ENCODE results near the gene FPR1.

The FPR1 gene, protein sequence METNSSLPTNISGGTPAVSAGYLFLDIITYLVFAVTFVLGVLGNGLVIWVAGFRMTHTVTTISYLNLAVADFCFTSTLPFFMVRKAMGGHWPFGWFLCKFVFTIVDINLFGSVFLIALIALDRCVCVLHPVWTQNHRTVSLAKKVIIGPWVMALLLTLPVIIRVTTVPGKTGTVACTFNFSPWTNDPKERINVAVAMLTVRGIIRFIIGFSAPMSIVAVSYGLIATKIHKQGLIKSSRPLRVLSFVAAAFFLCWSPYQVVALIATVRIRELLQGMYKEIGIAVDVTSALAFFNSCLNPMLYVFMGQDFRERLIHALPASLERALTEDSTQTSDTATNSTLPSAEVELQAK

DNA sequence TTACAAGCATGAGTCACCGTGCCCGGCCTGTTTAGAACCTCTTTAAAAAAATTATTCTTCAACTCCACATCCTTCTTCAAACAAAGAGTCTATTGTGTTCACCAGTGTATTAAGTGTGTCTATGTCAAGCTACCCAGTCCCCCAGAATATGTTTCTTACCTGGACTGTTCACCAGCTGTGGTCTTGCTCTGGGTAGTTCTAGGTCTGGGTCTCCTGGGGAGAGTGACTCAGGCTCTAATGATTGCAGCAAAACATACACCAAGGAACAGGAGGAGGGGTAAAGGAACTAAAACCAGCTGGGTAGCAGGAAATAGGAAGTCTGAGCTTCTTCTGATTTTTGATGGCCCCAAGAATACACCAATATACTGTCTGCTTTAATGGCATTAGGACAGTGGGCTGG is at the start of gene FPR1:
TSS of gene FPR1 (minus strand) at position 224 of the 400 bp plus-strand sequence. CDS start 4,884 bp downstream, outside the sequence.
- Mint-ChIP-seq H3K36me3 (ENCODE audit: insufficient read depth) (no peaks in the 10 kb centered on the region), H3K27ac (ENCODE audit: low read depth) (no peak within 1 kb of the TSS), H3K9me3 (peaks cover 26% of the 10 kb centered on the region), H3K27me3 (peaks cover 18% of the 10 kb centered on the region), H3K4me1 (no peaks in the 10 kb centered on the region), H3K4me3 (no peak within 1 kb of the TSS)
- ATAC-seq (replicated peaks; ENCODE audit: extremely low read depth, poor library complexity, severe bottlenecking): no peak
- no peak for DNase-seq (ENCODE audit: low spot score in 2 of 2)

DNA sequence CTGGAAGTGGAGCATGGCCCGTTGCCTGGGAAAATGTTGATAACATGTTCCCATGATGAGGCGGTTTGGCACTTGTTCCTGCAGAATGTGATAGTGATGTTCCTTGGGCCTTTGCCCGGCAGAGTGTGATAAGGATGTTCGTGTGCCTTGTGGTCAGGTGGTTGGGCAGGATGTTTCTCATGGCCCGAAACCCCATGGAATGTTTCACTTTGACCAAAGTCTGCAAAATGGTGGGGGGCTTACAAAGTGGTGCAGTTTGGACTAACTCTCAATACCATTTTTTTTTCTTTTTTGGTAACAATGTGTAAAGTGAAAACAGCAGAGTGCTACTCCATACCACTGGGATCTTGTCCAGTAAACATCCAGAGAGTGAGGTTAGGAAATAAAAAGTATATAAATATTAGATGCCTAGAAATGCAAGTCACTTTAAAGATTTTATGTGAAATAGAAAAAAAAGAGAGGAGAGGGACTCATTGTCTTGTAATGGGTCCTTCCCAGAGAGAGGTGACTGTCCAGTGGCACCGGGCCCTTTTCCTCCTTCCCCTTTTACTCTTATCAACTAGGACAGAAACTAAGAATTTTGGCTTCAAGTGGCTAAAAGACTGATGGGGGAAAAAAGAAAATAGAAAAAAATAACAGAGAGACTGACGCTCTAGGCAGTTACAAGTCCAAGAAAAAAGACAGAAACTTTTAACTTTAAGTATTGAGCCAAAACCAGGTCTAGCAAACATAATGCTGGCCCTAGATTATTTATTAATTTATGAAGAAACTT is 49.0 kb upstream of the FPR1 start:
- Mint-ChIP-seq H3K27ac (ENCODE audit: low read depth) (no peak overlapping the region), H3K27me3 (peaks cover 31% of the 10 kb centered on the region), H3K4me3 (no peak overlapping the region), H3K36me3 (ENCODE audit: insufficient read depth) (peaks cover 2% of the 10 kb centered on the region), H3K4me1 (no peaks in the 10 kb centered on the region), H3K9me3 (peaks cover 35% of the 10 kb centered on the region)
- DNase-seq (ENCODE audit: low spot score in 2 of 2): no peak
- no peak for ATAC-seq (replicated peaks; ENCODE audit: extremely low read depth, poor library complexity, severe bottlenecking)

DNA sequence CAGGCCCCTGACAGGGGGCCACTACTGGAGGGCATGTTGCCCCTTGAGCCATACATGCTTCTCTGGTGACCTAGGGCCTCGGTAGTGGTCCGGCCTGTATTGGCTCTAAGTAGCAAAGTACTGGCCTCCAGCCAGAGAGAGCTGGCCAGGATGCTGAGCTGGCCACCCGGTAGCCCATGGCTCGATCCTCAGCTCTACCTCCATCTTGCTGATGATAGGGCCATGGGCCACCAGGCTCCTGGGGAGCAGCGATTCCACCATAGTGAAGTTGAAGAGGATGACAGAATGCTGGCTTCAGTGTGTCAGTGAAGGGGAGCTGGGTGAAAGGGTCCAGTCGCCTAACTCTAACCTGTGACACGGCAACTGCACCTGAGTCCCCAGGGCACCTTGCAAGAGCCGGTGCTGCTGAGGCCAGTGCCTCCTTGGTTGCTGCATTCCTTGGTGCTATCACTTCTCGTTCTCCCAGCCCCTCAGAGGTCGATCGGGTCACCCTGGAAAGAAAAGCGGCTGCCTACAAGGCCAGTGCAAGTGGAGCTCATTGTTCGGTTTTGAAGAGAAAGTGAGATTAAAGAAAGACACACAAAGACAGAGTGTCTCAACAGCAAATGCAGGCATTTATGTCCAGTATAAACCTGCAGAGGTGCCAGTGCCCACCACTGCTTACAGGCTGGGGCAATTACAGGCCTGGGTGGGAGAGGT is 48.2 kb upstream of the FPR1 start:
- ATAC-seq (replicated peaks; ENCODE audit: extremely low read depth, poor library complexity, severe bottlenecking): no peak
- H3K27me3 Mint-ChIP-seq: peaks cover 33% of the 10 kb centered on the region
- H3K4me3 Mint-ChIP-seq: no peak overlapping the region
- H3K36me3 Mint-ChIP-seq (ENCODE audit: insufficient read depth): peaks cover 2% of the 10 kb centered on the region
- peaks cover 36% of the 10 kb centered on the region for H3K9me3 Mint-ChIP-seq
- H3K4me1 Mint-ChIP-seq: no peaks in the 10 kb centered on the region
- no peak for DNase-seq (ENCODE audit: low spot score in 2 of 2)
- no peak overlapping the region for H3K27ac Mint-ChIP-seq (ENCODE audit: low read depth)

DNA sequence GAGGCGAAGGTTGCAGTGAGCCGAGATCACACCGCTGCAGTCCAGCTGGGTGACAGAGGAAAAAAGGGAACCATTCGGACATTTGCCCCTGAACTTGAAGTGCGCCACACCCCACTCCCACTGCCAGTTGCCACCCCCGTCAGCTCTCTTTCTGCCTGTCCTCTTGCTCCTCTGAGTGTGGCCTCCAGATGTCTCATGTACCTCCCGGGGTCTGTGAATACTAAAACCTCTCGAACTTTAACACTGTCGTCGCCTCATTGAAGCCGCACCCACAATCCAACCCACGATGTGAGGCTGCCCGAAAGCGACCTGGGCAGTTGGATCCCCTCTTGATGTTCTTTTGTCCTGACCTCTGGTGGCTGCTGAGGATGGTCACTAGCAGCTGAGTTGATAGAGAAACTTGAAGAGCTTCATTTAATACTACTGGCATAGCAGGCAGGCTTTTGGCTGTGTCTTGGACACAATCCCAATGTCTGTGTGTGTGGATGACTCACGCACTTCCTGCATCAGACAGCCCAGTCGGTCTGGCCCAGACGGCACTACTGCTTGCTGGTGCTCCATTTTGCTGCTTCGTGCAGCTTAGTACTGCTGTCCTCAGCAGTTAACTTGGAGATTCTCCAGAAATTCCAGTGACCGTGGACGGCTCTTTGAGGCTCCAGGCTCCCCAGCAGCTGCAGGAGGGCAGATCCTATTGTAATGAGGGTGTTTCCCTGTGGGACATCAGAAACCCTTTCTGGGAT is 47.5 kb upstream of the FPR1 start:
- Mint-ChIP-seq H3K4me1 (no peaks in the 10 kb centered on the region), H3K9me3 (peaks cover 36% of the 10 kb centered on the region), H3K27me3 (peaks cover 33% of the 10 kb centered on the region), H3K36me3 (ENCODE audit: insufficient read depth) (peaks cover 2% of the 10 kb centered on the region), H3K27ac (ENCODE audit: low read depth) (no peak overlapping the region), H3K4me3 (no peak overlapping the region)
- ATAC-seq (replicated peaks; ENCODE audit: extremely low read depth, poor library complexity, severe bottlenecking) (no peak), DNase-seq (ENCODE audit: low spot score in 2 of 2) (no peak)

DNA sequence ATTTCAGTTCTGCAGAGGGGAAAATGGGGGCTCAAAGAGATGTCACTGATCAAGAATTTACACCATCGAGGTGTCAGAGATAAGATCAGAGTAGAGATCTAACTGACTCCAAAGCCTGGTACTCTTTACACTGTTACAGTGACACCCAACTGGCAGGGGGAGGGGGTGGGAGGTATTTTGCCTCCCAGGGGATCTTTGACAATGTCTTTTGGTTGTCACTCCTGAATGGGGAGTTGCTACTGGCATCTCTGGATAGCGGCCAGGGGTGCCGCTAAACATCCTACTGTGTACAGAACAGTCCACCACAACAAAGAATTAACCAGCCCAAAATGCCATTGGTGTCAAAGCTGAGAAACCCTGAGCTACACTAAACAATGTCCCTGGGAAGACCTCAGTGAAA is 46.4 kb upstream of the FPR1 start:
- Mint-ChIP-seq H3K9me3 (peaks cover 31% of the 10 kb centered on the region), H3K4me3 (no peak overlapping the region), H3K27me3 (peaks cover 33% of the 10 kb centered on the region), H3K27ac (ENCODE audit: low read depth) (no peak overlapping the region), H3K4me1 (no peaks in the 10 kb centered on the region), H3K36me3 (ENCODE audit: insufficient read depth) (peaks cover 2% of the 10 kb centered on the region)
- ATAC-seq (replicated peaks; ENCODE audit: extremely low read depth, poor library complexity, severe bottlenecking): no peak
- no peak for DNase-seq (ENCODE audit: low spot score in 2 of 2)

DNA sequence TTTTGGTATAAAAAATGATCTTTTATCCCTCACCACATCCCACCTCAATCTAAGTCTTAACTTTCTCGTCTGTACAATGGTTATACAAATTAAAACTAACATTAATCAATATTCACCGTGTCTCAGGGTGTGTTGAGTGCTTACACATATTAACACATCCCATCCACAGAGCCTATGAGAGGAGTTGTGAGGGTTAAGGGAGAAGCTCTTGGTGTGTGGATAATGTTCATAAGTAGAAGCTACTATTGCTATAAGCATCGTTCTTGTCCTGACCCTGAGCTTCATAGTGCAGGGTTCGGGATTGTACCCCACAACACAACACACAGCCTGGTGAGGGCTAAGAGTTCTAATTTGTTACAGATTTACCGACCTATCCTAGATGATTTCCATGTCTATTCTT is 45.8 kb upstream of the FPR1 start:
- Mint-ChIP-seq H3K27ac (ENCODE audit: low read depth) (no peak overlapping the region), H3K9me3 (peaks cover 30% of the 10 kb centered on the region), H3K36me3 (ENCODE audit: insufficient read depth) (peaks cover 2% of the 10 kb centered on the region), H3K4me3 (no peak overlapping the region), H3K27me3 (peaks cover 33% of the 10 kb centered on the region), H3K4me1 (no peaks in the 10 kb centered on the region)
- no peak for DNase-seq (ENCODE audit: low spot score in 2 of 2)
- no peak for ATAC-seq (replicated peaks; ENCODE audit: extremely low read depth, poor library complexity, severe bottlenecking)

DNA sequence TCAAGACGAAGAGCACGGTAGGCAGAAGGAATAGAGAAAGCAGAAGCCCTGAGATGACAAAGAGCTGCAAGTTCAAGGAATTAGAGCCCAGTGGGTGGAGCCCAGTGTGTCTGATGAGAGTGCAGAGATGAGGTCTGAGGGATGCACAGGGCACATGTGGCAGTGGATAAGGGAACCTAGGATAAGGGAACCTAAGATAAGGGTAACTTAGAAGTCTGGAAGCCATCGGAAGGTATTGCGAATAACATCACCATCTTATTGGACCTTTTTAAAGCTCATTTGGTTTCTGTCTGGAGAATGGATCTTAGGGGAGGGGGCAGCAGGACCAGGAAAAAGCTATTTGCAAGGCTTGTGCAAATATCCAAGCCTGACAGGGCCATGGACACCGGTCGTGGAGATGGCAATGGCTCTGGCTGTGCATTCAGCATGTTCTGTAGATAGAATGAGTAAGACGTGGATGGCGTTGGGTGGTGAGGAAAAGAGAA is 44.6 kb upstream of the FPR1 start:
- peaks cover 30% of the 10 kb centered on the region for H3K9me3 Mint-ChIP-seq
- H3K36me3 Mint-ChIP-seq (ENCODE audit: insufficient read depth): peaks cover 2% of the 10 kb centered on the region
- no peak overlapping the region for H3K4me3 Mint-ChIP-seq
- no peak overlapping the region for H3K27ac Mint-ChIP-seq (ENCODE audit: low read depth)
- peaks cover 33% of the 10 kb centered on the region for H3K27me3 Mint-ChIP-seq
- no peaks in the 10 kb centered on the region for H3K4me1 Mint-ChIP-seq
- ATAC-seq (replicated peaks; ENCODE audit: extremely low read depth, poor library complexity, severe bottlenecking) (no peak), DNase-seq (ENCODE audit: low spot score in 2 of 2) (no peak)

DNA sequence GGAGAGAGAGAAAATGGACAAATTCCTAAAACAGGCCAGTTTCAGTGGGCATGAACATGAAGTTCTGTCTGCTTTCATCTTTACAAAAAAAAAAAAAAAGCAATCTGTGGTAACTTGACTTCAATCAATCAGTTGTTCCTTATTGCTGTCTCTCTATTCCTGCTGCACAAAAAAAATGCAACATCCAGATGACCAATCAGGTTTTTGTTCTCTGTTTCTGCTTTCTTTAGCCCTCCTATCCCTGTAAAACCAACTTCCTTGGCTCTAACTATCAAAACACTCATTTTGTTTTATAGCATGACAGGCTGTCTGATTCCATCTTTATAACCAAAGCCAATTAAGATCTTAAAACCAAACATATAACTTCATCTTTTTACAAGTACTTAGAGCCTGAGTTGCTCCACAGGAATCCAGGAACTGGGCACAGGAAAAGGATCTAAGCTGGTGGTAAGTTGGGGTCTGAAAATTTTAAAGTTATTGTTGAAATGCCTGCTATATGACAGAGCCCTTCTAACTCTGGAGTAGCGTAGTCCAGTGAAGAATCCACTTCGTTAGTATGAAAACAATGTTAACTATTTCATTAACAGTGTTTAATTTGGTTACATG is 43.3 kb upstream of the FPR1 start, which contains the start of gene FPR3:
TSS of gene FPR3 (plus strand) at position 273 of the 606 bp plus-strand sequence. CDS start 28,592 bp downstream, outside the sequence.
- no peak for ATAC-seq (replicated peaks; ENCODE audit: extremely low read depth, poor library complexity, severe bottlenecking)
- Mint-ChIP-seq H3K4me1 (no peaks in the 10 kb centered on the region), H3K36me3 (ENCODE audit: insufficient read depth) (peaks cover 2% of the 10 kb centered on the region), H3K4me3 (no peak within 1 kb of the TSS), H3K9me3 (peaks cover 26% of the 10 kb centered on the region), H3K27me3 (peaks cover 29% of the 10 kb centered on the region), H3K27ac (ENCODE audit: low read depth) (no peak within 1 kb of the TSS)
- DNase-seq (ENCODE audit: low spot score in 2 of 2): no peak

DNA sequence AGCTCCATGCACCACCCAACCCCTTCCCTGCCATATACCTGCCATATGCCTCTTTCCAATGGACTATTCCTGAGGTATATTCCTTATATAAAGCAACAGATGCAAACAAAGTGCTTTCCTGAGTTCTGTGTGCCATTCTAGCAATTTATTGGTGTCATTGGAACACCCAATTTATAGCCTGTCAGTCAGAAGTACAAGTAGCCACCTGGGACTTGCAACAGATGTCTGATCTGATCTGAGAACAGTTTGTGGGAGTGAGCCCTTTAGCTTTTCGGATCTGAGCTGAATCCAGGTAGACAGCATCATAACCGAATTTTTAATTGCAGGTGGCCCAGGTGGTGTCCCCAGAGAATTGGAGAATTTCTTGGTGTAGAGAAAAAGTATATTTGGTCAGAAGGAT is 42.3 kb upstream of the FPR1 start:
- H3K4me1 Mint-ChIP-seq: no peaks in the 10 kb centered on the region
- DNase-seq (ENCODE audit: low spot score in 2 of 2): no peak
- H3K9me3 Mint-ChIP-seq: peaks cover 21% of the 10 kb centered on the region
- H3K36me3 Mint-ChIP-seq (ENCODE audit: insufficient read depth): peaks cover 2% of the 10 kb centered on the region
- H3K27me3 Mint-ChIP-seq: peaks cover 19% of the 10 kb centered on the region
- no peak overlapping the region for H3K27ac Mint-ChIP-seq (ENCODE audit: low read depth)
- no peak overlapping the region for H3K4me3 Mint-ChIP-seq
- ATAC-seq (replicated peaks; ENCODE audit: extremely low read depth, poor library complexity, severe bottlenecking): no peak

DNA sequence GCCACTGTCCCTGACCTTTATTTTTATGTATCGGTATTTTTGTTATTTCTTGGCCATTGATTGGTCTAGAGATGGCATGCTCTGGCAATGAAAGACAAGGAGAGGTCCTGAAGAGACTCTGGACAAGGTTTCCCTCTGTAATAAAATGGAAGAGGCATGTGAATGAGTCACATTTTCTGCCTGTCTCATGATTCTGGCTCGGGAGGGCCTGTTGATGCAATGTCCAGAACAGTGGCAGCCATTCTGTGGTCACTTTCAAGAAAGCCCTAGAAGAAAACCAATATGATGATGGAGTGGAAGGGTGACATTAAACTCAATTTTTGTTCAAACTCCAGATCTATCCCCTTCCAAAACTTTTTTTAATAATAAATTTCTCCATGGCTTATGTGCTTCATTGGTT is 41.3 kb upstream of the FPR1 start:
- Mint-ChIP-seq H3K9me3 (peaks cover 16% of the 10 kb centered on the region), H3K27ac (ENCODE audit: low read depth) (no peak overlapping the region), H3K4me1 (no peaks in the 10 kb centered on the region)

DNA sequence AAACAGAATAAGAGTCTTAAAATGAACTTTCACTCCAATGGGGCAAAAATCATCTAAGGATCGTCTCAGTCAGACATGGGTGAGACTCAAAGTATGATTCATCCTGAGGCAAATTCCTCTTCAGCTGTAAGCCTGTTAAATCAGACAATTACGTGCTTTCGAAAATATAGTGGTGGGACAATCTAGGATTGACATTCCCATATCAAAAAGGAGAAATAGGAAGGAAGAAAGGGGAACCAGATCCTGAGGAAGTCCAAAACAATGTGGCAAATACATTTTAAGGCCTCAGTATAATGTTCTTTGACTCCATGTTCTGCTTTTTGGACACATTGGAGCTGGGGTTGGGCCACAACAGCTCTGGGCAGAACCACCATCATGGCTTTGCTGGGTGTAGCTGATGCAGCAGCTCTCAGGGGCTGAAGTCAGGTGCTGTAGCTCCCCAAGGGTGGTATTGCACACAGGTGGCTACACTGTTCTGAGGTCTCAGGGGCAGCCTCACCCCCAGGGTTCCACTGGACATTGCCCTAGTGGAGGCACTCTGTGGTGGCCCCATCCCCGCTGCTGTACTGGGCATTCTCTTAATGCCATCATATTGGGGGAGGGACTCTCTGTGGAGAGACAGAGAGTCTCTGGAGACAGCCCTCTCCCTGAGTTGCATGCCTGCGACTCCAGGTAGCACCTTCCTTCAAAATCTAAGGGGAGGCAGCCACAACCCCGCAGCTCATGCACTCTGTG is 37.5 kb upstream of the FPR1 start:
- no peak for ATAC-seq (replicated peaks; ENCODE audit: extremely low read depth, poor library complexity, severe bottlenecking)
- no peaks in the 10 kb centered on the region for H3K36me3 Mint-ChIP-seq (ENCODE audit: insufficient read depth)

More for the DNA sequence above, 41.3 kb upstream of the FPR1 start:
- H3K36me3 Mint-ChIP-seq (ENCODE audit: insufficient read depth): peaks cover 2% of the 10 kb centered on the region
- peaks cover 19% of the 10 kb centered on the region for H3K27me3 Mint-ChIP-seq
- ATAC-seq (replicated peaks; ENCODE audit: extremely low read depth, poor library complexity, severe bottlenecking) (no peak), DNase-seq (ENCODE audit: low spot score in 2 of 2) (no peak)
- H3K4me3 Mint-ChIP-seq: no peak overlapping the region

More for the DNA sequence above, 37.5 kb upstream of the FPR1 start:
- no peak for DNase-seq (ENCODE audit: low spot score in 2 of 2)
- Mint-ChIP-seq H3K27ac (ENCODE audit: low read depth) (no peak overlapping the region), H3K27me3 (no peaks in the 10 kb centered on the region), H3K9me3 (no peaks in the 10 kb centered on the region), H3K4me3 (no peak overlapping the region), H3K4me1 (no peaks in the 10 kb centered on the region)

All from central memory CD8-positive, alpha-beta T cell (primary cell).